H1 (cell line): ENCODE measurements around the gene RNF38. TPM values are rescaled to one million over a fixed set of nuclear protein-coding genes. Genes with fewer than 3 reads are reported as not detected.
"Not testable (repeated sequence)": the region's sequence is repeated elsewhere in the genome, so short reads cannot be mapped to it uniquely, and the experiment has no call there.

Experiments used
- CTCF ChIA-PET: fragments of 300-600 bp; sonication (Branson Sonifier 250); formaldehyde crosslinking; loops from one replicate; lab custom pipeline; 2021; ENCODE audit not compliant: partially characterized antibody; lab: Charles Lee
- POLR2A ChIA-PET: fragments of 300-600 bp; sonication (Branson Sonifier 250); formaldehyde crosslinking; loops from one replicate; lab custom pipeline; 2021; ENCODE audit warnings: inconsistent platforms; ENCODE audit not compliant: partially characterized antibody; lab: Charles Lee
- DNase-seq, 2 experiments: peaks; one replicate each; pipeline versions ENCODE4 v3.0.0 to v3.0.0-alpha.2; 2010 to 2022; ENCODE audit warnings: low spot score in 2 of 2, low read depth in 1 of 2, mixed read lengths in 1 of 2
- FAIRE-seq: peaks from 2 replicates; lab custom pipeline; 2011; peaks lifted over from hg19 to GRCh38; lab: Jason Lieb, UNC
- H2AFZ ChIP-seq: 2 replicates; pipeline ENCODE4 v1.8.1; 2012; ENCODE audit warnings: low read length, inconsistent platforms
- H2AK5ac ChIP-seq: 2 replicates; pipeline ENCODE4 v1.6.1; 2013; ENCODE audit warnings: low read depth, low read length
- H2BK120ac ChIP-seq: replicated peaks from 2 replicates; pipeline ENCODE3; 2013; ENCODE audit warnings: low read depth, low read length, inconsistent platforms
- H2BK12ac ChIP-seq: 2 replicates; pipeline ENCODE4 v1.6.1; 2013; ENCODE audit warnings: low read depth, low read length
- H2BK15ac ChIP-seq: 2 replicates; pipeline ENCODE4 v1.6.1; 2013; ENCODE audit warnings: low read length
- H2BK20ac ChIP-seq: 2 replicates; pipeline ENCODE4 v1.6.1; 2013; ENCODE audit warnings: low read length
- H2BK5ac ChIP-seq: 2 replicates; pipeline ENCODE4 v1.6.1; 2013; ENCODE audit warnings: low read depth, low read length
- H3K14ac ChIP-seq: 2 replicates; pipeline ENCODE4 v1.6.1; 2013; ENCODE audit warnings: inconsistent platforms; ENCODE audit not compliant: insufficient read length
- H3K18ac ChIP-seq: 2 replicates; pipeline ENCODE4 v1.6.1; 2013; ENCODE audit warnings: low read length; ENCODE audit errors: extremely low read depth
- H3K23ac ChIP-seq: 2 replicates; pipeline ENCODE4 v1.6.1; 2013; ENCODE audit warnings: inconsistent platforms; ENCODE audit not compliant: insufficient read length
- H3K23me2 ChIP-seq: 2 replicates; pipeline ENCODE4 v1.6.1; 2013; ENCODE audit warnings: low read depth, low read length
- H3K27ac ChIP-seq: 2 replicates; pipeline ENCODE4 v1.6.1; 2011; ENCODE audit warnings: low read depth, low read length, inconsistent platforms
- H3K27me3 ChIP-seq, 4 experiments: replicated peaks in 1 of 4; 1 replicate in 1 of 4; 2 replicates in 3 of 4; pipeline versions ENCODE4 v1.6.1 to v1.8.1; 2011 to 2013; ENCODE audit warnings: low read length in 3 of 4, mild to moderate bottlenecking in 3 of 4, inconsistent platforms in 2 of 4, mixed read lengths in 2 of 4, moderate library complexity in 1 of 4; ENCODE audit not compliant: control insufficient read depth in 3 of 4, insufficient read depth in 3 of 4; ENCODE audit errors: extremely low read depth in 1 of 4
- H3K36me3 ChIP-seq, 4 experiments: 2 replicates each; pipeline versions ENCODE4 v1.6.1 to v1.8.1; 2011 to 2013; ENCODE audit warnings: mild to moderate bottlenecking in 4 of 4, low read length in 3 of 4, moderate library complexity in 2 of 4, control low read depth in 1 of 4, inconsistent platforms in 1 of 4; ENCODE audit not compliant: insufficient read depth in 4 of 4, control insufficient read depth in 2 of 4
- H3K4ac ChIP-seq: replicated peaks from 2 replicates; pipeline ENCODE3; 2013; ENCODE audit warnings: low read length, low read depth, mixed read lengths, inconsistent platforms; ENCODE audit not compliant: insufficient read length
- H3K4me1 ChIP-seq, 4 experiments: replicated peaks in 1 of 4; 1 replicate in 1 of 4; 2 replicates in 3 of 4; pipeline versions ENCODE4 v1.6.1 to v1.8.1; 2011 to 2013; ENCODE audit warnings: low read length in 3 of 4, inconsistent platforms in 2 of 4, mixed read lengths in 1 of 4; ENCODE audit not compliant: insufficient read depth in 4 of 4, control insufficient read depth in 3 of 4
- H3K4me2 ChIP-seq, 2 experiments: 2 replicates each; pipeline versions ENCODE4 v1.6.1 to v1.8.1; 2011 to 2013; ENCODE audit warnings: low read depth in 2 of 2, low read length in 2 of 2, control low read depth in 1 of 2, inconsistent platforms in 1 of 2, mild to moderate bottlenecking in 1 of 2; ENCODE audit not compliant: insufficient read depth in 1 of 2
- H3K4me3 ChIP-seq, 4 experiments: fragments of 200-600, 300-600 bp in 1 of 4; sonication (generic), shearing (Covaris generic), sonication (Bioruptor Twin) in 1 of 4; 2 replicates each; pipeline versions ENCODE4 v1.5.1 to v1.8.1; 2011 to 2016; ENCODE audit warnings: low read length in 4 of 4, low read depth in 3 of 4, control low read depth in 2 of 4, inconsistent platforms in 2 of 4, mild to moderate bottlenecking in 2 of 4, mixed read lengths in 1 of 4, moderate library complexity in 1 of 4; ENCODE audit not compliant: insufficient read depth in 2 of 4; ENCODE audit errors: extremely low read depth in 1 of 4
- H3K56ac ChIP-seq: replicated peaks from 2 replicates; pipeline ENCODE3; 2013; ENCODE audit warnings: low read depth, mild to moderate bottlenecking, mixed read lengths, low read length, inconsistent platforms; ENCODE audit not compliant: insufficient read length
- H3K79me1 ChIP-seq: 2 replicates; pipeline ENCODE4 v1.6.1; 2013; ENCODE audit warnings: low read depth, low read length, control low read depth
- H3K79me2 ChIP-seq, 2 experiments: 2 replicates each; pipeline versions ENCODE4 v1.6.1 to v1.8.1; 2012 to 2013; ENCODE audit warnings: low read length in 2 of 2, mild to moderate bottlenecking in 2 of 2, inconsistent platforms in 1 of 2; ENCODE audit not compliant: insufficient read depth in 2 of 2, control insufficient read depth in 1 of 2
- H3K9ac ChIP-seq, 4 experiments: replicated peaks in 1 of 4; 1 replicate in 1 of 4; 2 replicates in 3 of 4; pipeline versions ENCODE4 v1.6.1 to v1.8.1; 2011 to 2013; ENCODE audit warnings: low read depth in 3 of 4, low read length in 3 of 4, control low read depth in 2 of 4, mild to moderate bottlenecking in 2 of 4, moderate library complexity in 2 of 4, inconsistent platforms in 1 of 4; ENCODE audit errors: extremely low read depth in 1 of 4
- H3K9me3 ChIP-seq, 2 experiments: 2 replicates each; pipeline versions ENCODE4 v1.6.1 to v1.8.1; 2012 to 2013; ENCODE audit warnings: mild to moderate bottlenecking in 2 of 2, moderate library complexity in 2 of 2, control low read depth in 1 of 2, inconsistent platforms in 1 of 2, low read depth in 1 of 2, low read length in 1 of 2, mixed read lengths in 1 of 2; ENCODE audit not compliant: insufficient read depth in 2 of 2
- H4K20me1 ChIP-seq, 2 experiments: replicated peaks in 1 of 2; 2 replicates each; pipeline versions ENCODE3 to v1.8.1; 2011 to 2013; ENCODE audit warnings: inconsistent platforms in 2 of 2, low read length in 2 of 2, mild to moderate bottlenecking in 1 of 2; ENCODE audit not compliant: insufficient read depth in 2 of 2, control insufficient read depth in 1 of 2
- H4K5ac ChIP-seq: 2 replicates; pipeline ENCODE4 v1.6.1; 2013; ENCODE audit warnings: low read length, low read depth, mixed read lengths, inconsistent platforms; ENCODE audit not compliant: insufficient read length
- H4K8ac ChIP-seq: 2 replicates; pipeline ENCODE4 v1.8.0; 2013; ENCODE audit warnings: mild to moderate bottlenecking, moderate library complexity, low read length, inconsistent platforms; ENCODE audit not compliant: insufficient read depth; ENCODE audit errors: extremely low read depth
- H4K91ac ChIP-seq: replicated peaks from 2 replicates; pipeline ENCODE3; 2013; ENCODE audit warnings: low read length, mixed read lengths, inconsistent platforms; ENCODE audit not compliant: insufficient read length
- ASH2L ChIP-seq: fragments of 200-600, 300-600 bp; sonication (generic); IDR thresholded peaks from one replicate; pipeline ENCODE4 v1.7.1; 2017; ENCODE audit warnings: low read length
- CHD1 ChIP-seq: IDR thresholded peaks from 2 replicates; pipeline ENCODE4 v1.6.1; 2012; ENCODE audit warnings: low read depth, low read length, improper control_type of control experiment
- GTF2F1 ChIP-seq: IDR thresholded peaks from 2 replicates; pipeline ENCODE4 v1.6.1; 2012; ENCODE audit warnings: low read depth, low read length, improper control_type of control experiment, borderline replicate concordance
- JUND ChIP-seq: IDR thresholded peaks from 2 replicates; pipeline ENCODE4 v1.6.1; 2011; ENCODE audit warnings: mild to moderate bottlenecking, improper control_type of control experiment, low read length
- KDM1A ChIP-seq: fragments of 200-600, 300-600 bp; sonication (generic); IDR thresholded peaks from 2 replicates; pipeline ENCODE4 v1.7.1; 2016; ENCODE audit warnings: mild to moderate bottlenecking, low read length, borderline replicate concordance
- KDM5A ChIP-seq: fragments of 200-600 bp; IDR thresholded peaks from 2 replicates; pipeline ENCODE4 v1.7.1; 2012; ENCODE audit warnings: mild to moderate bottlenecking, low read length, inconsistent platforms, mixed read lengths
- RXRA ChIP-seq: IDR thresholded peaks from 2 replicates; pipeline ENCODE4 v1.6.1; 2011; ENCODE audit warnings: low read depth, mild to moderate bottlenecking, low read length, moderate library complexity; ENCODE audit not compliant: insufficient read depth
- SIN3A ChIP-seq, 2 experiments: IDR thresholded peaks in 1 of 2; conservative IDR thresholded peaks in 1 of 2; 2 replicates each; pipeline ENCODE4 v1.6.1; 2011 to 2012; ENCODE audit warnings: low read length in 2 of 2, improper control_type of control experiment in 1 of 2, low read depth in 1 of 2, mild to moderate bottlenecking in 1 of 2
- SIRT6 ChIP-seq: IDR thresholded peaks from one replicate; pipeline ENCODE4 v1.7.1; 2012; ENCODE audit warnings: low read length, inconsistent platforms
- SIX5 ChIP-seq: IDR thresholded peaks from 2 replicates; pipeline ENCODE4 v1.6.1; 2011; ENCODE audit warnings: mild to moderate bottlenecking, low read depth, low read length
- TBP ChIP-seq: IDR thresholded peaks from 2 replicates; pipeline ENCODE4 v1.6.1; 2011; ENCODE audit warnings: low read depth, low read length, improper control_type of control experiment
- YY1 ChIP-seq: IDR thresholded peaks from 2 replicates; pipeline ENCODE4 v1.6.1; 2011; ENCODE audit warnings: low read depth, mild to moderate bottlenecking, low read length
- WGBS, 2 experiments: shearing (Covaris generic) in 1 of 2; methylation state at CpG; one replicate each; pipeline versions ENCODE4 v1.1.6 to v1.1.7; 2013 to 2015; ENCODE audit warnings: low lambda C conversion rate in 2 of 2, mixed read lengths in 2 of 2, inconsistent platforms in 1 of 2, low coverage in 1 of 2, missing lambda C conversion rate in 1 of 2; ENCODE audit not compliant: insufficient replicate concordance in 2 of 2, insufficient coverage in 1 of 2, insufficient read length in 1 of 2; ENCODE audit errors: extremely low coverage in 1 of 2, missing lambda C conversion rate in 1 of 2; 5-methylcytosine and 5-hydroxymethylcytosine counted together
- polyA plus RNA-seq, 7 experiments: library from polyadenylated mRNA; depleted of rRNA in 3 of 7; stranded (reverse) in 5 of 7; unstranded in 2 of 7; fragments of >200 nt in 5 of 7; fragments of 200-250 nt in 2 of 7; gene quantifications; 1 replicate in 5 of 7; 2 replicates in 1 of 7; 4 replicates in 1 of 7; pipeline versions ENCODE4 v1.2.1 to v1.2.3, GENCODE V29; 2011 to 2013; ENCODE audit warnings: missing spikeins in 2 of 7, mixed read lengths in 2 of 7
- total RNA-seq: library from RNA; stranded (reverse); fragmentation: NEBNext Ultra II Directional; extraction: Animal tissue kit (Norgen Biotek cat#: 25700); gene quantifications from 2 replicates; pipeline ENCODE4 v1.2.1, GENCODE V29; 2021

RNF38 gene
- total and polyA plus RNA-seq, 2 of the 8 experiments (the other 6 are each of a cell fraction or from before 2014, with no cell fraction given), result 54.9 to 60.9 TPM

DNA sequence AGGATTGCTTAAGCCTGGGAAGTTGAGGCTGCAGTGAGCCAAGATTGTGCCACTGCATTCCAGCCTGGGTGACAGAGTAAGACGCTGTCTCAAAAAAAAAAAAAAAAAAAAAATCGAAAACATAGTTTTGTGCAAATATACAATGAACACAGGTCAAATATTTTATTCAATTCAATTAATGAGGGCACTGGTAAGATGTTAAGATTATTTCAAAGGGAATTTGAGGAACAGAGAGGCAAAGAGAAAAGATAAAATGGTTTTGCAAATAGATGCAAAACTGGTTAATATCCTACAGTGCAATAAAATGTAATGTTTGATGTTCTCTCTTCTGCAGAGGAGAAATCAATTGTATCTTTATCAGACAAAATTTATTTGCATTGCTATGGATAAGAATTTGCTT is 102.3 kb downstream of the RNF38 start (continued):
- TF ChIP-seq JUND (no peak), RXRA (no peak), GTF2F1 (no peak), ASH2L (no peak), KDM1A (no peak), CHD1 (no peak), SIN3A (conservative IDR thresholded peaks at IDR 0.05 in 1 of 2, IDR thresholded peaks at IDR 0.05 in 1 of 2; ENCODE audit: low read depth in 1 of 2, low read length in 2 of 2) (no peak), TBP (no peak), SIX5 (no peak), YY1 (no peak), KDM5A (no peak), SIRT6 (no peak)

DNA sequence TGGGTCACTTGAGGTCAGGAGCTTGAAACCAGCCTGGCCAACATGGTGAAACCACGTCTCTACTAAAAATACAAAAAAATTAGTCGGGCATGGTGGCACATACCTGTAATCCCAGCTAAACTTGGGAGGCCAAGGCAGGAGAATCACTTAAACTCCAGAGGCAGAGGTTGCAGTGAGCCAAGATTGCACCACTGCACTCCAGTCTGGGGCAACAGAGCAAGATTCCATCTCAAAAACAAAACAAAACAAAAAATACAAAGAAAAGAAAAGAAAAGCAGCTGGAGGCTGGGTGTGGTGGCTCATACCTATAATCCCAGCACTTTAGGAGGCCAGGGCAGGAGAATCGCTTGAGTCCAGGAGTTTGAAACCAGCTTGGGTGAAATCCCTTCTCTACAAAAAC is 105.1 kb downstream of the RNF38 start:
- not testable (repeated sequence) for H2AFZ ChIP-seq, H2BK120ac ChIP-seq, H3K9ac ChIP-seq, H3K27me3 ChIP-seq, H4K20me1 ChIP-seq, H3K4ac ChIP-seq, H2BK20ac ChIP-seq, H2AK5ac ChIP-seq, H3K4me3 ChIP-seq, H2BK12ac ChIP-seq, H3K79me2 ChIP-seq, H3K18ac ChIP-seq, H2BK5ac ChIP-seq, H3K27ac ChIP-seq, H4K5ac ChIP-seq, H4K91ac ChIP-seq, H3K23ac ChIP-seq, H2BK15ac ChIP-seq, H3K36me3 ChIP-seq, DNase-seq, H3K4me1 ChIP-seq, H3K14ac ChIP-seq, H3K79me1 ChIP-seq, H3K23me2 ChIP-seq, H3K4me2 ChIP-seq, H3K56ac ChIP-seq, H4K8ac ChIP-seq, H3K9me3 ChIP-seq, FAIRE-seq
- WGBS, 2 experiments, result 81% methylated on average over 3 of the region's 3 CpGs; no CpG with 5 or more reads in 1 of the 2 experiments
- CTCF ChIA-PET, result interaction anchor here (0.6 to 2.2 kb wide), 4 partner anchors 11 to 787 kb away, joined by 3 to 9 read pairs (median 4); no protein-coding TSS in a partner anchor
- POLR2A ChIA-PET, result interaction anchor here (1.0 to 2.0 kb wide), 2 partner anchors 37 to 105 kb away, joined by 3 to 5 read pairs; partner anchors contain the start of gene GNE
